Measurements from ENCODE around the gene KANK4.

The KANK4 gene

GRCh38 chr1:62304515-62304914 lies 14.7 kb downstream of the KANK4 start:
- peak; percentile 45 for DNase-seq

- no peak for DNase-seq
These were observed 17.4 kb downstream of the KANK4 start for GRCh38 chr1:62301726-62302390.

- peak; percentile 62 for DNase-seq
These were observed 19.6 kb downstream of the KANK4 start for GRCh38 chr1:62299426-62300200.

- peak; percentile 67 for DNase-seq
These were observed 23.2 kb downstream of the KANK4 start for GRCh38 chr1:62295921-62296491.

GRCh38 chr1:62294261-62294660 lies 25.0 kb downstream of the KANK4 start:
- DNase-seq: no peak

GRCh38 chr1:62288662-62289061 lies 30.6 kb downstream of the KANK4 start:
- DNase-seq: no peak

GRCh38 chr1:62288224-62288623 lies 31.0 kb downstream of the KANK4 start:
- no peak for DNase-seq

- DNase-seq: peak; percentile 46
These were observed 32.4 kb downstream of the KANK4 start for GRCh38 chr1:62286786-62287224.

- no peak for DNase-seq
These were observed 33.0 kb downstream of the KANK4 start for GRCh38 chr1:62285984-62286785.

- no peak for DNase-seq
These were observed 33.8 kb downstream of the KANK4 start for GRCh38 chr1:62285440-62285839.

GRCh38 chr1:62283986-62284385 lies 35.2 kb downstream of the KANK4 start:
- DNase-seq: no peak

GRCh38 chr1:62282909-62283755 lies 36.1 kb downstream of the KANK4 start:
- no peak for DNase-seq

GRCh38 chr1:62281922-62282555 lies 37.2 kb downstream of the KANK4 start:
- no peak for DNase-seq

GRCh38 chr1:62280960-62281465 lies 38.2 kb downstream of the KANK4 start:
- DNase-seq: no peak

- DNase-seq: no peak
These were observed 39.1 kb downstream of the KANK4 start for GRCh38 chr1:62280150-62280549.

- no peak for DNase-seq
These were observed 42.4 kb downstream of the KANK4 start for GRCh38 chr1:62276791-62277190.

GRCh38 chr1:62274496-62275485 lies 44.4 kb downstream of the KANK4 start:
- DNase-seq: peak; percentile 43

GRCh38 chr1:62273953-62274352 lies 45.3 kb downstream of the KANK4 start:
- DNase-seq: no peak

GRCh38 chr1:62271948-62272728 lies 47.1 kb downstream of the KANK4 start:
- peak; percentile 50 for DNase-seq
